T-helper 2 cell treated with Interferon-gamma antibody and Interleukin-4, amounts not matched to agents 100 ng/mL and 5 ng/mL, for 36 hours (primary cell): ENCODE data around the gene PNLIPRP3. TPM values are rescaled to one million over a fixed set of nuclear protein-coding genes. Genes with fewer than 3 reads are reported as not detected.

ENCODE experiments used
- intact Hi-C: fragments of 100-400 bp; cut with micrococcal nuclease; formaldehyde crosslinking; loops from one replicate; pipeline ENCODE4 v1.15.1; 2023
- total RNA-seq: library from RNA; stranded (reverse); gene quantifications from 2 replicates; pipeline ENCODE4 v1.2.3, GENCODE V29; 2022

The PNLIPRP3 gene
- total RNA-seq, 1 donor from 2014 or later = not detected

- intact Hi-C loops = loop anchor here (2.0 kb wide), 1 partner anchor 46 kb away; no protein-coding TSS in a partner anchor
Measured at GRCh38 chr10:116444527-116445142, 17.0 kb downstream of the PNLIPRP3 start.

DNA sequence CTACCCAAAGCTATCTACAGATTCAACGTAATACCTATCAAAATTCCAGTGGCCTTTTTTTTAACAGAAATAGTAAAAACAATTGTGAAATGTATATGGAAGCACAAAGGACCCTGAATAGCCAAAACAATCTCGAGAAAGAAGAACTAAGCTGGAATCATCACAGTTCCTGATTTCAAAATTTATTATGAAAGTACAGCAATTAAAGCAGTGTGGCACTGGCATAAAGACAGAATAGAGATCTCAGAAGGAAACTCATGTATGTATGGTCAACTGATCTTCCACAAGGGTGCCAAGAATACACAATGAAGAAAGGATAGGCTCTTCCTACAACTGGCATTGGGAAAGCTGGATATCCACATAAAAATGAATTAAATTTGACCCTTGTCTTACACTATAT lies 23.2 kb downstream of the PNLIPRP3 start:
- intact Hi-C loops = no loop called here

GRCh38 chr10:116451711-116452337 lies 24.2 kb downstream of the PNLIPRP3 start:
- intact Hi-C loops = no loop called here

- intact Hi-C loops = no loop called here
Measured at GRCh38 chr10:116452338-116452720, 24.7 kb downstream of the PNLIPRP3 start.

- intact Hi-C loops = no loop called here
Measured at GRCh38 chr10:116457488-116457887, 29.8 kb downstream of the PNLIPRP3 start.

GRCh38 chr10:116460219-116460618 lies 32.6 kb downstream of the PNLIPRP3 start:
- intact Hi-C loops = no loop called here

- intact Hi-C loops = no loop called here
Measured at GRCh38 chr10:116461680-116462079, 34.0 kb downstream of the PNLIPRP3 start.

DNA sequence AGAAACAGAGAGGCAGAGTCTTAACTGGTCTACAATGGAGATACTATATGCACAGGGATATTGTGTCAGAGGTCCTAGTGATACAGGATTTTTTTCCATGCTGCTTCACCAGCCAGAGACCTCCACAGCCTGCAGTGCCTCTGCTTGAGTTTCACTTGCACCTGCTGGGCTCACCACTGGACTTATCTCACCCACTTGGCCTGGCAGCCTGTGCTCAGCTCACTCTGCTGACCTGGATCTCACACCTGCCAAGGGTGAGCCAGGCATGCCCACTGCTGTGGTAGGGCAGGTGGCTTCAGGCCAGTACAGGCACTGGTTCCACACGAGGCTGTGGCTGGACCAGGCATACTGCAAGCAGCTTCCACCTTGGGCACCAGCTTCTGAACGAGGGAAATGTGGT lies 36.6 kb downstream of the PNLIPRP3 start:
- intact Hi-C loops = no loop called here

- intact Hi-C loops = no loop called here
Measured at GRCh38 chr10:116465546-116465945, 37.9 kb downstream of the PNLIPRP3 start.

DNA sequence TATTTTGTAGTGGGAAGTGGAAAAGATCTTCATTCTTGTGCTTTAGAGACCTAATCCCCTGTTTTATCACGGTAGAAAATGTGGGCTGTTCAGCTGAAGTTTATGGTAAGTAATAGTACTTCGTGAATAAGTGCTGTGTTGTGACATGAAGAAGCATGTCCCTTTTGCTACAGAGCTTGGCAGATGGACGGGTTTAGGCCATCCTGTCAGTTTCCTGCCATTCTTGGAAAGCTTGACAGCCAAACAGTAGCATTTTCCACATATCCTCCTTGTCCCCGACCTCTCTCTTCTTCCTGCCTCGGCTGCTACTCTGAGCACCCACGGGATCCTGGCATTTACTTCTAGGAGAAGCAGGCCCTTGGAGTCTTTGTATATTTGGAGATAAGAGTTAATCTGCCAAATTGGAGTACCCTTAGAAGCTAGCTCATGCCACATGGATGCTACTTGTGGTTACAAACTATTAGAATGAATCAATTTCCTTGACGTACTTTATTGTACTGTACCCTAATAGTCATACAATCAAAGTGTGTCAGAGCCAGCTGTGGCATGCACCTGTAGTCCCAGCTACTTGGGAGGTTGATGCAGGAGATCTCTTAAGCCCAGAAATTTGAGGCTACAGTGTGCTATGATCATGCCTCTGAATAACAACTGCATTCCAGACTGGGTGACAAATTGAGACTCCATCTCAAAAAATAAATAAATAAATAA lies 39.2 kb downstream of the PNLIPRP3 start:
- intact Hi-C loops = no loop called here

GRCh38 chr10:116469437-116469836 lies 41.8 kb downstream of the PNLIPRP3 start:
- intact Hi-C loops = no loop called here

GRCh38 chr10:116470071-116470470 lies 42.4 kb downstream of the PNLIPRP3 start:
- intact Hi-C loops = no loop called here

DNA sequence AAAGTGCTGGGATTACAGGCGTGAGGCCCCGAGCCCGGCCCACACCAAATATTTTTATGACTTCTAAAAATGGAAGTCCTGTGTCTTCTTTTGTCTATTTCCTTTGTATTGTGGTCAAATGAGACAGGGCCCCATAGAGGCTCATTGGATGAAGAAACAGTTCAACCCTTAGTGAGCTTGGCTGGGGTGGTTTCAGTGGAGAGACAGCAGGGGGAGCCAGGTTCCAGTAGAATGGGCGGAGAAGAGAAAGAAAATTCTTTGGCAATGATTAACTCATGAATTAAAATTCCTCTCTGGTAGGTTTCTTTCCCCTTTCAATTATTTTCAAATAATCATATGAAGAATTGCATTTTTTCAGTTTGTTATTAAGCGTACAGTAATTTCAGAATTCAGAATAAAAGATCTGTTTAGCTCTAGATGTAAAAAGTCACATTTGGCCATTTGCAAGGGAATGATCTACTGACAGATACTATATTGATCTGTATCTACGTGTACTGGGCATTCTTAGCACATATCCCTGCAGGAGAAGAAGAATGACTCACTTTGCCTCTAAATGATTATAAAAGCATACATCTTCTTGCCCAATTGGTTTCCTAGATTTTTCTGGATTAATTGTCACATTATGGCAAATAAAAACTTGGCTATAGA lies 43.2 kb downstream of the PNLIPRP3 start:
- intact Hi-C loops = no loop called here

DNA sequence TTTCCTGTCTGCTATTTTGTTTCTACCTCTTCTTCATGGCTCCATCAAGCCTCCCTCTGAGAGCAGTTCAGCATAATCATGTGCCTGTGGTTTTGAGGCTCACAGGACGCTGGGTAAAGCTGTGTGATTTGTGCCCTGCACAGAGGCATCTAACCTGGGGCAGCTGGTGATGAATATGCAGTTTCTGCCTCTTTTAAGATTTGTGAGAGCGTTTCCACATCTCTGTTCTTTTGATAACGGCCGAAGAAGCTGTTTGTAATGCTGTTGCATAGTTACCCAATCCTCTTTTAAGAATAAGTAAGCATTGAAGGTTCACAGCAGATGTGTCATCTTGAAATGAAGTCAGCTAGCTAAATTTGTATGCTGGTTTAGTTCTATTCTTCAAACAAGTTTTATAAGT lies 45.2 kb downstream of the PNLIPRP3 start:
- intact Hi-C loops = no loop called here

GRCh38 chr10:116475866-116476265 lies 48.2 kb downstream of the PNLIPRP3 start:
- intact Hi-C loops = no loop called here

DNA sequence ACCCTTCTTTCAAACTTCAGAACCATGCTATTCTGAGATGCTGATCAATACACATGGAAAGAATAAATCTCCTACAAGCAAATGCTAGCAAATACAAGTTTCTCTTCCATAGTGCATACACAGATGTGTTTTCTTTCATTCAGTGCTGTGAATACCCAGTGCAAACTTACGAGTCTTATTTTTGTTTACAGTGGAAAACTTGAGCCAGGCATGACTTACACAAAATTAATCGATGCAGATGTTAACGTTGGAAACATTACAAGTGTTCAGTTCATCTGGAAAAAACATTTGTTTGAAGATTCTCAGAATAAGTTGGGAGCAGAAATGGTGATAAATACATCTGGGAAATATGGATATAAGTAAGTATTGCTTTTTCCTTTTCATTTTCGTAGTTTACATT lies 48.8 kb downstream of the PNLIPRP3 start:
- intact Hi-C loops = no loop called here

DNA sequence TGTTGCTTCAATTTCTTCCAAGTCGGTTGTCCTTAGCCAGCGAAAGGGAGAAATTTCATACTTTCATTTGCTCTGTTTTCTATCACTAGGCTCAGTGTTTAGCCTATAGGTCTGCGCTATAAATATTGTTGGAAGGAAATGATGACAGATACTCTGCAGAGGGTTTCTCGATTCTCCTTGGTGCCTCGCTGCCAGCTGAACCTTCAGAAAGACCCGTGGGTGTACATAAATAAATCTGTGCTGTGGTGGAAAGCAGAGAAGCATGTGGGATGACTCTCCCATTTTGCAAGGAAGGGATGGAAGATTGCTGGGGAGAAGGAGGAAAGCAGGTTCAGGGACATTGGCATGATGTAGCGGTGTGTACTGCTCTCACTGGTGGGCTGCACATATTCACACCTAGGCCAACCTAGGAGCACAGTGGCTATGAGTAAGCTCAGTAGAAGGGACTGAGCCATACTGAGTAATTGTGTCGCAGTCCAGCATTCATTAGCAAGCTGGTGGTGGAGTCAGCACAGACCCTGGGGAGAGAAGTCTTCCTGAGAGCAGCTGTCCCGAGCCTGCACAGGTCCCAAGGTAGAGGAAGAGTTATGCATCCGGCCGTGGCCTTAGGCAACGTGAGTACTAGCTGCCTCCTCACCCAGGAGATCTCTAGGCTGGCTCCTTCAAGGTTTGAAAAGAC lies 50.5 kb downstream of the PNLIPRP3 start:
- intact Hi-C loops = no loop called here

DNA sequence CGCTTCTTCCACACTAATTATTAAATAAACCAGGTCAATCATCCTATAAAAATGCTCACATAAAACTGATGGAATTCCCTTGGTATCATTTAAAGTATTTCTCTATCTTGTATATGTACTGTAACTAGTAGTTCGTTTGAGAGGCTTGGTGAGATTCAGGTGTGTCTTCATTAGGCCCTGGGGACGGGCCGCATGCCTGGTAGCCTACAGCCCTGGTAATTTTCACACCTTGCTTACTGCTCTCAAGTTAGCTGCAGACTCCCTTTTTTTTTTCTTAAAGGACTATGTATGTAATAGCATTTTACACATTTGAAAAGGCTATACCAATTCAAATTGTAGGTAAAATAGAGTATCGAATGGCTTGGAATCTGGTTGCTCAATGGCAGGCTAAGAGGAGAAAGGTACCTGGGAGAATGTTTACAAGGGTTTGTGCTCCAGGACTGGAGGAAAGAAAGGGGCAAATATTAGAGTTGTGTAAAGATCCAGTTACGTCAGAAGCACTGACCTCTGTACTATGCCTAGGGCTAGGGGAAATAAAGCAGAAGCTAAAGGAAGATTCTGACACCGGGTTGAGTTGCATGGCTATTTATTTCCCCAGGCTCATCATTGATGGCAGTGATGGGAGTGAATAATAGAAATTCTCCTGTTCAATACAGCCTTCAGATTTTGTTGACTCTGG lies 59.3 kb downstream of the PNLIPRP3 start:
- intact Hi-C loops = no loop called here

DNA sequence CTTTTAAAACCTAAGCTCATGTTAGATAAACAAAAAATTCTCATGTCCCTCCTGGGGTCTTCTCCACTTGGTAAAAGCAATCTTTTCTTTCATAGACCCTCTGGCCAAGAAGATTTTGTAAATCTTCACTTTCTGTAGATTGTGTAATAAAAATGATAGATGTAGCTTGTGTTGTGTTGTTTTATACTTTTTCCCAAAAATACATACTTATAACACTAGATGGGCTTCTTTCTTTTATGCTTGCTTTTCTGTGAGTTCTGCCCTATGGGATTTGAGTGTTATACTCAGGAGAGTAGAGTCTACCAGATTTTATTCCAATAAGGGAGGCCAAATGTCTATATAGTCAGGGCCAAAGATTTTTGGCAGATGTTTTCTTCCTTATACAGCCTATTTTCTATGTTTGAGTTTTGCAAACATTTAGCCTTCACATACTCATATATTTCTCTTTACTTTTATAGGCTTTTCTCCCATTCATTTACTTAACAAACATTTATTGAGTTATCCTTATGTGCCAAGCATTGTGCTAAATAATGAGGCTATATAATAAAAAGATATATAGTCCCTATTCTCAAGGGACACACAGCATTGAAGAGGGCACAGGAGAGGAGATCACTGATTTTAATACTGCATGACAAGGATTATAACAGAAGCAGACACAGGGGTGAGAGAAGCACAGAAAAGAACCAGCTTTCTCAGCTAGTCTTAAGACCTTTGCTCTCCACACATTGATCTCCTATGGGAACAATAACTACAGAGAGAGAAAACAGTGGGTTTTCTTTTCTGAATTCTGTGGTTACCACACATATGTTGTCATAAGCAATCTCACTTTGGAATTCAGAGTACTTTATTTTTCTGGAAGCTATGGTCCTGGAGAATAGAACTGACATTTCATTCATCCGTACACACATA lies 60.1 kb downstream of the PNLIPRP3 start:
- intact Hi-C loops = no loop called here

GRCh38 chr10:116489460-116489859 lies 61.8 kb downstream of the PNLIPRP3 start:
- intact Hi-C loops = no loop called here
